ENCODE data around the gene NOSIP. TPM values are rescaled to one million over a fixed set of nuclear protein-coding genes. Genes with fewer than 3 reads are reported as not detected.

The NOSIP gene
- total RNA-seq, 1 donor from 2014 or later: 26.2 TPM

DNA sequence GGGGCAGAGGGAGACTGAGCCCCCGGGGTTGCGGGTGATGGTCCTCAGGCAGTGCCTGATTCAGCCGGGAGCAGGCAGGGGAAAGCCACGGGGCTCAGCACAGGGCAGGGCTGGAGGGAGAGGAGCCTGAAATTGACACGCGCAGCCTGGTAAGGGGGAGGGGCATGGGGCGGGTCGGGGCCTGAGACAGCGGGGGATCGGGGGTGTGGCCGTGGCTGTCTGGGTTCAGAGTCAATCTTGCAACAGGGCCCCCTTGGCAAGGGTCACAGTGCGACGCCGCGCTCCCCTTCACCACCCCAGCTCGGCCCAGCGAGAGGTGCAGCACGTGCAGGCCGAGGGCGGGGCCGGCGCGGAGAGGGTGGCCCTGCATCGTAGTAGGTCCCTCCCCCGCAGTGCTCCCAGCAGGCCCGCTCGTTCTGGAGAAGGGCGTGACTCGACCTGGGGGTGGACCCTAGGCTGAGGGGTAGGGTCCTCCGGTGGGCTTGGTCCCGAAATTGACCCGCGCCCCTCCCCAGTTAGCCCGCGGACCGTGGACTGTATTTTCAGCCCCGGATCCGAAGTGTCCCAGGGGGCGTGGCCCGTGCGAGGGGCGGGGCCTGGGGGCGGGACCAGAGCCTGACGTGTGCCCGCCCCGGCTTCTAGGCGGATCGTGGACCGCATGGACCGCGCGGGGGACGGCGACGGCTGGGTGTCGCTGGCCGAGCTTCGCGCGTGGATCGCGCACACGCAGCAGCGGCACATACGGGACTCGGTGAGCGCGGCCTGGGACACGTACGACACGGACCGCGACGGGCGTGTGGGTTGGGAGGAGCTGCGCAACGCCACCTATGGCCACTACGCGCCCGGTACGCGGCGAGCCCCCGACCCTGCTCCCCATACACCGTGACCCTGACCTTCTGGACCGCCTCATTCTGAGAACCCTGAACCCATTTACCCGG lies 46.5 kb downstream of the NOSIP start:
- Histone ChIP-seq H3K4me3 (peak overlapping the region; percentile 59), H3K4me2 (peak overlapping the region; percentile 73), H4K20me1 (ENCODE audit: low read depth) (peaks cover 22% of the 10 kb centered on the region), H3F3A (ENCODE audit: low read depth) (peaks cover 10% of the 10 kb centered on the region), H3K27ac (no peak overlapping the region), H3K36me3 (no peaks in the 10 kb centered on the region), H3K27me3 (peaks cover 13% of the 10 kb centered on the region), H3K9ac (no peak overlapping the region), H3K9me3 (ENCODE audit: low read depth) (no peaks in the 10 kb centered on the region), H3K79me2 (ENCODE audit: low read depth) (no peaks in the 10 kb centered on the region), H2AFZ (replicated peaks) (no peak overlapping the region), H3K4me1 (peaks cover 4% of the 10 kb centered on the region)
- Mint-ChIP-seq H3K27me3 (ENCODE audit: insufficient read depth, low read depth) (peaks cover 23% of the 10 kb centered on the region), H3K36me3 (peaks cover 1% of the 10 kb centered on the region), H3K4me1 (peaks cover 18% of the 10 kb centered on the region), H3K9me3 (no peaks in the 10 kb centered on the region), H3K27ac (peak overlapping the region; percentile 53), H3K4me3 (peak overlapping the region; percentile 85)
- TF ChIP-seq, protein P1, sequence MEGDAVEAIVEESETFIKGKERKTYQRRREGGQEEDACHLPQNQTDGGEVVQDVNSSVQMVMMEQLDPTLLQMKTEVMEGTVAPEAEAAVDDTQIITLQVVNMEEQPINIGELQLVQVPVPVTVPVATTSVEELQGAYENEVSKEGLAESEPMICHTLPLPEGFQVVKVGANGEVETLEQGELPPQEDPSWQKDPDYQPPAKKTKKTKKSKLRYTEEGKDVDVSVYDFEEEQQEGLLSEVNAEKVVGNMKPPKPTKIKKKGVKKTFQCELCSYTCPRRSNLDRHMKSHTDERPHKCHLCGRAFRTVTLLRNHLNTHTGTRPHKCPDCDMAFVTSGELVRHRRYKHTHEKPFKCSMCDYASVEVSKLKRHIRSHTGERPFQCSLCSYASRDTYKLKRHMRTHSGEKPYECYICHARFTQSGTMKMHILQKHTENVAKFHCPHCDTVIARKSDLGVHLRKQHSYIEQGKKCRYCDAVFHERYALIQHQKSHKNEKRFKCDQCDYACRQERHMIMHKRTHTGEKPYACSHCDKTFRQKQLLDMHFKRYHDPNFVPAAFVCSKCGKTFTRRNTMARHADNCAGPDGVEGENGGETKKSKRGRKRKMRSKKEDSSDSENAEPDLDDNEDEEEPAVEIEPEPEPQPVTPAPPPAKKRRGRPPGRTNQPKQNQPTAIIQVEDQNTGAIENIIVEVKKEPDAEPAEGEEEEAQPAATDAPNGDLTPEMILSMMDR (IDR thresholded peaks at IDR 0.05): peak; percentile 50
- TF ChIP-seq EZH2 (IDR thresholded peaks at IDR 0.05): peak; percentile 39
- peak; percentile 1 for TF ChIP-seq EZH2phosphoT487 (IDR thresholded peaks at IDR 0.05)
- peak; percentile 84 for DNase-seq (ENCODE audit: low spot score)

DNA sequence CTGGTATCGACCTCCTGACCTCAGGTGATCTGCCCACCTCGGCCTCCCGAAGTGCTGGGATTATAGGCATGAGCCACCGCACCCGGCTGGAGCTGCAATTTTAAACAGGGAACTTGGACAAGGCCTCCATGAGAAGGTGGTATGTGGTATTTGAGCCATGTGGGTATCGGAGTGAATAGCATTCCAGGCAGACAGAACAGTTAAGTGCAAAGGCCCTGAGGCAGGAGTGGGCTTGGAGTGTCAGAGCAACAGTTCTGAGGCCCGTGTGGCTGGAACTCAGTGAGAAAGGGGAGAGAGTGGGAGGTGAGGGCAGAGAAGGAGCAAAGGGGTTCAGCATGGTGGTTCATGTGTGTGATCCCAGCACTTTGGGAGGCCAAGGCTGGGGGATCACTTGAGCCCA lies 49.6 kb downstream of the NOSIP start:
- Mint-ChIP-seq H3K27ac (no peak overlapping the region), H3K36me3 (peaks cover 8% of the 10 kb centered on the region), H3K9me3 (no peaks in the 10 kb centered on the region), H3K4me1 (peaks cover 25% of the 10 kb centered on the region), H3K27me3 (ENCODE audit: insufficient read depth, low read depth) (peaks cover 26% of the 10 kb centered on the region), H3K4me3 (peak overlapping the region; percentile 42)
- H3K4me3 ChIP-seq: no peak overlapping the region
- peaks cover 22% of the 10 kb centered on the region for H3F3A ChIP-seq (ENCODE audit: low read depth)
- H4K20me1 ChIP-seq (ENCODE audit: low read depth): peaks cover 22% of the 10 kb centered on the region
- no peak overlapping the region for H3K4me2 ChIP-seq
- H3K27ac ChIP-seq: no peak overlapping the region
- H3K4me1 ChIP-seq: peaks cover 4% of the 10 kb centered on the region
- TF ChIP-seq EZH2 (IDR thresholded peaks at IDR 0.05) (no peak), EZH2phosphoT487 (IDR thresholded peaks at IDR 0.05) (no peak)
- TF ChIP-seq, protein P1 (IDR thresholded peaks at IDR 0.05): no peak
- no peaks in the 10 kb centered on the region for H3K36me3 ChIP-seq
- no peaks in the 10 kb centered on the region for H3K9me3 ChIP-seq (ENCODE audit: low read depth)
- H3K79me2 ChIP-seq (ENCODE audit: low read depth): no peaks in the 10 kb centered on the region
- peaks cover 20% of the 10 kb centered on the region for H3K27me3 ChIP-seq
- no peak overlapping the region for H2AFZ ChIP-seq (replicated peaks)
- DNase-seq (ENCODE audit: low spot score): no peak
- no peak overlapping the region for H3K9ac ChIP-seq

DNA sequence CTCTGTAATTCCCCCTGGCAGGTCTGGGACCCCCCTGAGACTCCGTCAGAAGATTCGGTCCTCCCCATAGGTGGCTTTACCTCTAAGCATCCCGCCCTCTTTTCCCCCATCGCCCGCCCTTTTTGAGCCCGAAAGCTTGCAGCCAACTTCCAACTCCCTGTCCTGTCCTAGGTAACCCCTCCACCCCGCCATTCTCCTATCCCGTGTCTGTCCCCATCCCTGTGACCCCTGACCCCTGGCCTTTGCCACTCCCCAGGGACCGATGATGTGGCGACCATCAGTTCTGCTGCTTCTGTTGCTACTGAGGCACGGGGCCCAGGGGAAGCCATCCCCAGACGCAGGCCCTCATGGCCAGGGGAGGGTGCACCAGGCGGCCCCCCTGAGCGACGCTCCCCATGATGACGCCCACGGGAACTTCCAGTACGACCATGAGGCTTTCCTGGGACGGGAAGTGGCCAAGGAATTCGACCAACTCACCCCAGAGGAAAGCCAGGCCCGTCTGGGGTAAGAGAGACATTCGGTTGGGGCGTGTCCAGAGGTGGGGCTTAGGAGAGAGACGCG lies 52.1 kb downstream of the NOSIP start:
- H3K27ac ChIP-seq: no peak overlapping the region
- H3K27me3 ChIP-seq: peaks cover 7% of the 10 kb centered on the region
- no peaks in the 10 kb centered on the region for H3K9me3 ChIP-seq (ENCODE audit: low read depth)
- H3K79me2 ChIP-seq (ENCODE audit: low read depth): no peaks in the 10 kb centered on the region
- H3K9ac ChIP-seq: no peak overlapping the region
- peak overlapping the region; percentile 64 for H3K4me2 ChIP-seq
- Mint-ChIP-seq H3K36me3 (peaks cover 8% of the 10 kb centered on the region), H3K27me3 (ENCODE audit: insufficient read depth, low read depth) (peaks cover 24% of the 10 kb centered on the region), H3K27ac (no peak overlapping the region), H3K9me3 (no peaks in the 10 kb centered on the region), H3K4me3 (peak overlapping the region; percentile 79), H3K4me1 (peaks cover 13% of the 10 kb centered on the region)
- DNase-seq (ENCODE audit: low spot score): no peak
- peaks cover 3% of the 10 kb centered on the region for H3K4me1 ChIP-seq
- no peak overlapping the region for H2AFZ ChIP-seq (replicated peaks)
- no peaks in the 10 kb centered on the region for H3K36me3 ChIP-seq
- H3F3A ChIP-seq (ENCODE audit: low read depth): peaks cover 17% of the 10 kb centered on the region
- H4K20me1 ChIP-seq (ENCODE audit: low read depth): peaks cover 10% of the 10 kb centered on the region
- H3K4me3 ChIP-seq: peak overlapping the region; percentile 31
- no peak for TF ChIP-seq EZH2 (IDR thresholded peaks at IDR 0.05)
- no peak for TF ChIP-seq EZH2phosphoT487 (IDR thresholded peaks at IDR 0.05)
- TF ChIP-seq, protein P1 (IDR thresholded peaks at IDR 0.05): no peak

Measured in neural progenitor cell (in vitro differentiated cells).